CD4-positive, alpha-beta memory T cell (primary cell): ENCODE results near the gene RAB8B. TPM values are rescaled to one million over a fixed set of nuclear protein-coding genes. Genes with fewer than 3 reads are reported as not detected.

Experiments used
- CTCF ChIA-PET: fragments of 350-600 bp; sonication (Branson Sonifier 250); formaldehyde crosslinking; loops from one replicate; lab custom pipeline; 2021; ENCODE audit warnings: inconsistent platforms; ENCODE audit not compliant: partially characterized antibody; lab: Charles Lee
- POLR2A ChIA-PET: fragments of 350-600 bp; sonication (Branson Sonifier 250); formaldehyde crosslinking; loops from one replicate; lab custom pipeline; 2021; ENCODE audit not compliant: partially characterized antibody; lab: Charles Lee
- DNase-seq, 5 donors: peaks; one replicate each; pipeline versions ENCODE4 v3.0.0 to v3.0.0-alpha.2; 2020 to 2022; ENCODE audit warnings: mixed read lengths in 1 of 5
- H3K27ac ChIP-seq: one replicate; pipeline ENCODE4 v1.7.0; 2013; ENCODE audit warnings: low read depth, low read length
- H3K27me3 ChIP-seq: 2 replicates; pipeline ENCODE4 v1.7.0; 2013; ENCODE audit warnings: mild to moderate bottlenecking, low read length, moderate library complexity; ENCODE audit not compliant: insufficient read depth
- H3K36me3 ChIP-seq: 2 replicates; pipeline ENCODE4 v1.7.0; 2013; ENCODE audit warnings: mild to moderate bottlenecking, low read length, moderate library complexity; ENCODE audit not compliant: insufficient read depth
- H3K4me1 ChIP-seq: 2 replicates; pipeline ENCODE4 v1.7.0; 2013; ENCODE audit warnings: mild to moderate bottlenecking, low read length, moderate library complexity; ENCODE audit not compliant: insufficient read depth
- H3K4me3 ChIP-seq, 2 donors: one replicate each; pipeline ENCODE4 v1.7.0; 2013; ENCODE audit warnings: low read length in 2 of 2, mild to moderate bottlenecking in 1 of 2
- H3K9me3 ChIP-seq, 2 donors: one replicate each; pipeline ENCODE4 v1.7.0; 2013; ENCODE audit warnings: low read length in 2 of 2, control low read depth in 1 of 2; ENCODE audit not compliant: control insufficient read depth in 1 of 2
- H3K27ac Mint-ChIP-seq, 7 donors: one replicate each; pipeline ENCODE4 v1.8.0; 2020 to 2021; ENCODE audit warnings: mixed read lengths in 7 of 7, mild to moderate bottlenecking in 6 of 7, inconsistent platforms in 3 of 7, moderate library complexity in 3 of 7
- H3K27me3 Mint-ChIP-seq, 2 donors: one replicate each; pipeline ENCODE4 v1.8.0; 2020 to 2021; ENCODE audit warnings: mixed read lengths in 2 of 2
- H3K36me3 Mint-ChIP-seq, 2 donors: one replicate each; pipeline ENCODE4 v1.8.0; 2020 to 2021; ENCODE audit warnings: mixed read lengths in 2 of 2, inconsistent platforms in 1 of 2, mild to moderate bottlenecking in 1 of 2
- H3K4me1 Mint-ChIP-seq, 4 donors: one replicate each; pipeline ENCODE4 v1.8.0; 2020 to 2021; ENCODE audit warnings: mixed read lengths in 4 of 4, mild to moderate bottlenecking in 1 of 4
- H3K4me3 Mint-ChIP-seq, 8 donors: one replicate each; pipeline ENCODE4 v1.8.0; 2020 to 2021; ENCODE audit warnings: mixed read lengths in 8 of 8, mild to moderate bottlenecking in 7 of 8, moderate library complexity in 6 of 8, inconsistent platforms in 3 of 8
- H3K9me3 Mint-ChIP-seq, 8 donors: one replicate each; pipeline ENCODE4 v1.8.0; 2020 to 2021; ENCODE audit warnings: mixed read lengths in 8 of 8, mild to moderate bottlenecking in 5 of 8, inconsistent platforms in 3 of 8, moderate library complexity in 1 of 8
- intact Hi-C: fragments of 100-400 bp; cut with micrococcal nuclease; formaldehyde crosslinking; loops from one replicate; pipeline ENCODE4 v1.15.1; 2023
- polyA plus RNA-seq, 2 donors: library from polyadenylated mRNA; unstranded; fragments of 300-500 nt; fragmentation: Illumina TruSeq; gene quantifications; one replicate each; pipeline ENCODE4 v1.2.3, GENCODE V29; 2021
- total RNA-seq, 2 experiments: library from RNA; stranded (reverse); gene quantifications; one replicate each; pipeline ENCODE4 v1.2.3, GENCODE V29; 2021

The RAB8B gene
- total and polyA plus RNA-seq, 4 experiments from 2014 or later: 35.1 to 86.4 (median 72.2) TPM

DNA sequence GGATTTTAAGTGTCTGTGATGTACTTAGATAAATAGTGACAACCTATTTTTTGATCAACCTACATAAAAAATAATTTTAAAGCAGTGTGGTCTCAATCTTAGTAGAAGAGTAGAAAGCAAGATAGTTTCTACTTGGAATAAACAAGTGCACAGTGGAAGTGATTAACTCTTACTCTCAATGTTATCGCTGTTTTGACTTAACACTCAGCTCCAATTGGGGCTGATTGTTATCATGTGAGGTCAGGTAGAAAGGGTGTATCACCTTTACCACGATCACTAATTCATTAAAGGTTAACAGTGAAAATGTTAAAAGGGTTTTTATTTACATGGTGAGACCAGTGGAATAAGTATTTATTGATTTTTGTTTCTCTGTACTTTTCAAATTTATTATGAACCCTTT is 65.6 kb downstream of the RAB8B start:
- H3K27me3 Mint-ChIP-seq: no peaks in the 10 kb centered on the region
- peak overlapping the region in 4 of 7 donors; percentile 34 to 63 (median 62) for H3K27ac Mint-ChIP-seq
- POLR2A ChIA-PET: interaction anchor here (1.2 to 1.3 kb wide), 2 partner anchors 61 to 66 kb away, joined by 3 read pairs; partner anchors contain the start of gene RAB8B
- DNase-seq: no peak
- intact Hi-C loops: no loop called here
- CTCF ChIA-PET: no interaction called here
- no peaks in the 10 kb centered on the region for H3K4me1 ChIP-seq
- H3K9me3 Mint-ChIP-seq: no peaks in the 10 kb centered on the region
- no peaks in the 10 kb centered on the region for H3K27me3 ChIP-seq
- no peak overlapping the region for H3K4me3 ChIP-seq
- H3K36me3 ChIP-seq: peaks cover 25% of the 10 kb centered on the region
- H3K36me3 Mint-ChIP-seq: peaks cover 29 to 74% of the 10 kb centered on the region in 2 donors
- H3K27ac ChIP-seq: no peak overlapping the region
- peaks cover 6 to 31% (median 20%) of the 10 kb centered on the region in 4 donors for H3K4me1 Mint-ChIP-seq
- H3K9me3 ChIP-seq: no peaks in the 10 kb centered on the region
- H3K4me3 Mint-ChIP-seq: no peak overlapping the region

- ChIA-PET POLR2A (interaction anchor here (1.3 kb wide), 1 partner anchor 62 kb away, joined by 3 read pairs; no protein-coding TSS in a partner anchor), CTCF (no interaction called here)
- Mint-ChIP-seq H3K9me3 (no peaks in the 10 kb centered on the region), H3K4me3 (no peak overlapping the region), H3K4me1 (peaks cover 2 to 31% (median 16%) of the 10 kb centered on the region in 4 donors), H3K27ac (peak overlapping the region in 4 of 7 donors; percentile 9 to 79 (median 68)), H3K27me3 (no peaks in the 10 kb centered on the region), H3K36me3 (peaks cover 28 to 72% of the 10 kb centered on the region in 2 donors)
- Histone ChIP-seq H3K27ac (no peak overlapping the region), H3K36me3 (peaks cover 25% of the 10 kb centered on the region), H3K4me3 (no peak overlapping the region), H3K27me3 (no peaks in the 10 kb centered on the region), H3K4me1 (no peaks in the 10 kb centered on the region), H3K9me3 (no peaks in the 10 kb centered on the region)
- intact Hi-C loops: no loop called here
- DNase-seq: no peak
Observed at GRCh38 chr15:63255489-63255990, 66.1 kb downstream of the RAB8B start.

DNA sequence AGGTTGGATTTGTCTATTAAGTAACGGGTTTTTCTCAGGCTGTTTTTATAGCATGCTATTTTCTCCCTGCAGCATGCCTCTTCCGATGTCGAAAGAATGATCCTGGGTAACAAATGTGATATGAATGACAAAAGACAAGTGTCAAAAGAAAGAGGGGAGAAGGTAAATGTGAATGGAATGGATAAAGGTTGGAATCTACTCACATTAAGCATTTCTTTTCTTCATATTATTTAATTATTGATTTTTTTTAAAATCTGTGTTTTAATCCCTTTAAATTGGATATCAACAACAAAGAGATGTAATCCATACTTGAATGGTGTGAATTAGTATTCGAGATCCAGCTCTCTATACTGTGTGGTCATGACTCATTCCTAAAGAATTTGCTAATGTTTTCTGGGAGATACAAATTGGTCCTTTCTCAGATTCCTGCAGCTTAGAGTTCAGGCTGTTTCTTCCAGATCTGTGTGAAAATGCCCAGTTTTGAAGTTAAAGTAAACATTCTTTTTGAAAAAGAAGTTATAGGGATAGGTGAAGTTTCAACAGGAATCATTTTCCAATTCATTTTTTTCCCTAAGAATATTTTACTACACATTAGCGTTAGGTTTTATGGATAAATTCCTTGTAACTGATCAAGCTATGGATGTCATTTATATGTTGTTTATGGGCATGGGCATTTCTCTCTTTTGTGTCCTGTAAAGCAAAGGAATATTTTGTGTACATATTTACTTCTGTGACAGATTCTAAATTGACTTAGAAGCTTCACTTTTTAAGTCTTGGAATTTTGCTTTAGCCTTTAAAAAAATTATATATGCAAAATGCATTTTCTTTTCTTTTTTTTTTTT is 67.2 kb downstream of the RAB8B start:
- CTCF ChIA-PET: no interaction called here
- H3K27ac ChIP-seq: no peak overlapping the region
- no peaks in the 10 kb centered on the region for H3K27me3 ChIP-seq
- H3K27me3 Mint-ChIP-seq: no peaks in the 10 kb centered on the region
- H3K27ac Mint-ChIP-seq: peak overlapping the region in 4 of 7 donors; percentile 3 to 63 (median 55)
- no peak overlapping the region for H3K4me3 ChIP-seq
- intact Hi-C loops: no loop called here
- DNase-seq: no peak
- POLR2A ChIA-PET: no interaction called here
- H3K9me3 Mint-ChIP-seq: no peaks in the 10 kb centered on the region
- H3K36me3 Mint-ChIP-seq: peaks cover 33 to 71% of the 10 kb centered on the region in 2 donors
- H3K9me3 ChIP-seq: no peaks in the 10 kb centered on the region
- peaks cover 2 to 22% (median 14%) of the 10 kb centered on the region in 4 donors for H3K4me1 Mint-ChIP-seq
- peaks cover 25% of the 10 kb centered on the region for H3K36me3 ChIP-seq
- H3K4me1 ChIP-seq: no peaks in the 10 kb centered on the region
- no peak overlapping the region for H3K4me3 Mint-ChIP-seq

DNA sequence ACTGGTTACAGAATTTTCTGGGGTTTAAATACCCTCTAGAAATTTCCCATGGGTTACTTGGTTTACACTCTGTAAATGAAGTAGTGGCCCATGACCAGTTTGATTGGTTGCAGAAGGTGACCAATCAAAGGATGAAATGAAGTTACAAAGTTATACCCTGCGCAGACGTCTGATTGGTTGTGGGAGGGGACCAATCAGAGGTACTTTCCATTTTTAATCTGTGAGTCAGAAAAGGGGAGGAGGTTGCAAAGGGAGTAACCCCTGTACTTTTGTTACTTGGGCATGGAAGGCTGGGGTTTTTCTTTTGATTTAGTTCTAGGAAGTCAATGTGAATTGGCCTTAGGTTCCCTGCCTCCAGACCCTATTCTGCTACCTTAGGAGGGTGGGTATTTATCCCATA is 69.3 kb downstream of the RAB8B start:
- ChIA-PET CTCF (no interaction called here), POLR2A (no interaction called here)
- H3K27ac Mint-ChIP-seq: peak overlapping the region in 2 of 7 donors; percentile 24 to 86

DNA sequence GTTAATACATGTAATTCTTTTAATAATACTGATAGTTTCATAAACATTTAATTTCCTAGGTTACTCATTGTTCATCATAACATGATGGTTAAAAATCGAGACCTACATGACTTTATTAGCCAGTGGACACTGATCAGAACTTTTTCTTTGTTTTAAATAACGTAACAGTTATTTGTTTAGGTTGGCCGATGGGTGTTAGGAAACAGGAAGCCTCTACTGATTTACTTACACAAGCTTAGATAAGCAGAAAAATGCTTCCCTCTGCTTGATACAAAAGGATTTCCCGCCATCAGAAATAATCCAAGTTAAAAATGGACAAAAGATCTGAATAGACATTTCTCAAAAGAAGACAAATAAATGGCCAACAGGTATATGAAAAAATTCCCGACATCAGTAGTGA is 71.4 kb downstream of the RAB8B start:
- Mint-ChIP-seq H3K9me3 (no peaks in the 10 kb centered on the region), H3K36me3 (peaks cover 45 to 72% of the 10 kb centered on the region in 2 donors), H3K27me3 (no peaks in the 10 kb centered on the region), H3K4me1 (peaks cover 0 to 4% (median 0%) of the 10 kb centered on the region in 4 donors), H3K4me3 (no peak overlapping the region), H3K27ac (peak overlapping the region in 2 of 7 donors; percentile 47 to 64)
- H3K36me3 ChIP-seq: peaks cover 47% of the 10 kb centered on the region
- no peak overlapping the region for H3K4me3 ChIP-seq
- DNase-seq: no peak
- H3K9me3 ChIP-seq: no peaks in the 10 kb centered on the region
- intact Hi-C loops: no loop called here
- H3K27me3 ChIP-seq: no peaks in the 10 kb centered on the region
- H3K4me1 ChIP-seq: no peaks in the 10 kb centered on the region
- ChIA-PET POLR2A (no interaction called here), CTCF (interaction anchor here (1.0 kb wide), 1 partner anchor 94 kb away, joined by 5 read pairs; no protein-coding TSS in a partner anchor)
- H3K27ac ChIP-seq: no peak overlapping the region

More for the DNA sequence above, 69.3 kb downstream of the RAB8B start:
- Mint-ChIP-seq H3K9me3 (no peaks in the 10 kb centered on the region), H3K4me3 (no peak overlapping the region), H3K4me1 (peaks cover 2 to 14% (median 11%) of the 10 kb centered on the region in 4 donors), H3K36me3 (peaks cover 39 to 75% of the 10 kb centered on the region in 2 donors), H3K27me3 (no peaks in the 10 kb centered on the region)
- Histone ChIP-seq H3K36me3 (peaks cover 37% of the 10 kb centered on the region), H3K4me3 (no peak overlapping the region), H3K27me3 (no peaks in the 10 kb centered on the region), H3K4me1 (no peaks in the 10 kb centered on the region), H3K27ac (no peak overlapping the region), H3K9me3 (no peaks in the 10 kb centered on the region)
- intact Hi-C loops: no loop called here
- no peak for DNase-seq

GRCh38 chr15:63261311-63261710 is 71.9 kb downstream of the RAB8B start:
- no peaks in the 10 kb centered on the region for H3K9me3 ChIP-seq
- DNase-seq: no peak
- Mint-ChIP-seq H3K27me3 (no peaks in the 10 kb centered on the region), H3K4me3 (no peak overlapping the region), H3K36me3 (peaks cover 41 to 71% of the 10 kb centered on the region in 2 donors), H3K4me1 (peaks cover 0 to 2% (median 0%) of the 10 kb centered on the region in 4 donors), H3K9me3 (no peaks in the 10 kb centered on the region), H3K27ac (peak overlapping the region in 1 of 7 donors; percentile 64)
- no peaks in the 10 kb centered on the region for H3K27me3 ChIP-seq
- H3K4me1 ChIP-seq: no peaks in the 10 kb centered on the region
- intact Hi-C loops: no loop called here
- H3K4me3 ChIP-seq: no peak overlapping the region
- ChIA-PET POLR2A (interaction anchor here (1.2 kb wide), 1 partner anchor 16 kb away, joined by 3 read pairs; no protein-coding TSS in a partner anchor), CTCF (interaction anchor here (1.1 kb wide), 1 partner anchor 104 kb away, joined by 3 read pairs; the partner anchor contains the start of gene RPS27L)
- H3K36me3 ChIP-seq: peaks cover 47% of the 10 kb centered on the region
- H3K27ac ChIP-seq: no peak overlapping the region

GRCh38 chr15:63263519-63263918 is 74.1 kb downstream of the RAB8B start:
- Histone ChIP-seq H3K9me3 (no peaks in the 10 kb centered on the region), H3K4me3 (no peak overlapping the region), H3K36me3 (peaks cover 43% of the 10 kb centered on the region), H3K4me1 (no peaks in the 10 kb centered on the region), H3K27me3 (no peaks in the 10 kb centered on the region), H3K27ac (no peak overlapping the region)
- Mint-ChIP-seq H3K36me3 (peaks cover 31 to 67% of the 10 kb centered on the region in 2 donors), H3K4me1 (peaks cover 0 to 1% (median 0%) of the 10 kb centered on the region in 4 donors), H3K27ac (peak overlapping the region in 1 of 7 donors; percentile 18), H3K27me3 (no peaks in the 10 kb centered on the region), H3K4me3 (no peak overlapping the region), H3K9me3 (no peaks in the 10 kb centered on the region)
- ChIA-PET POLR2A (interaction anchor here (0.6 kb wide), 1 partner anchor 107 kb away, joined by 3 read pairs; the partner anchor contains the start of gene RPS27L), CTCF (no interaction called here)
- no peak for DNase-seq
- intact Hi-C loops: no loop called here
